ENCODE data around the gene PINLYP. TPM values are rescaled to one million over a fixed set of nuclear protein-coding genes. Genes with fewer than 3 reads are reported as not detected.

PINLYP gene
- total and polyA plus RNA-seq, 9 of the 15 experiments (the other 6 are each of a cell fraction or from before 2014, with no cell fraction given): 1.00 to 6.7 (median 2.2) TPM

- TF ChIP-seq, protein P1, sequence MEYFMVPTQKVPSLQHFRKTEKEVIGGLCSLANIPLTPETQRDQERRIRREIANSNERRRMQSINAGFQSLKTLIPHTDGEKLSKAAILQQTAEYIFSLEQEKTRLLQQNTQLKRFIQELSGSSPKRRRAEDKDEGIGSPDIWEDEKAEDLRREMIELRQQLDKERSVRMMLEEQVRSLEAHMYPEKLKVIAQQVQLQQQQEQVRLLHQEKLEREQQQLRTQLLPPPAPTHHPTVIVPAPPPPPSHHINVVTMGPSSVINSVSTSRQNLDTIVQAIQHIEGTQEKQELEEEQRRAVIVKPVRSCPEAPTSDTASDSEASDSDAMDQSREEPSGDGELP (CRISPR knock-in tag; IDR thresholded peaks at IDR 0.05; ENCODE audit: borderline replicate concordance): peak; percentile 59; the same call in 1 of the 2 replicates
- TF ChIP-seq NFIC (IDR thresholded peaks at IDR 0.05) (no peak), NR2F6 (CRISPR knock-in tag; IDR thresholded peaks at IDR 0.05) (no peak), ZNF655 (CRISPR knock-in tag; IDR thresholded peaks at IDR 0.05) (no peak), CBX5 (IDR thresholded peaks at IDR 0.05; ENCODE audit: borderline replicate concordance, low read depth) (no peak), ZNF197 (CRISPR knock-in tag; IDR thresholded peaks at IDR 0.05; ENCODE audit: low read depth) (no peak), ZNF133 (CRISPR knock-in tag; IDR thresholded peaks at IDR 0.05) (no peak), RFX1 (IDR thresholded peaks at IDR 0.05) (no peak), ZNF764 (CRISPR knock-in tag; IDR thresholded peaks at IDR 0.05; ENCODE audit: low read depth) (no peak), XRCC5 (IDR thresholded peaks at IDR 0.05; ENCODE audit: low read depth, low read length) (no peak), EWSR1 (IDR thresholded peaks at IDR 0.05; ENCODE audit: borderline replicate concordance, low read depth, partially characterized antibody) (no peak), TBL1XR1 (IDR thresholded peaks at IDR 0.05; ENCODE audit: low read length in 2 of 2) (no peak), HBP1 (CRISPR knock-in tag; IDR thresholded peaks at IDR 0.05) (no peak), SMAD4 (CRISPR knock-in tag; conservative IDR thresholded peaks at IDR 0.05) (no peak)
- TF ChIP-seq, protein P2, sequence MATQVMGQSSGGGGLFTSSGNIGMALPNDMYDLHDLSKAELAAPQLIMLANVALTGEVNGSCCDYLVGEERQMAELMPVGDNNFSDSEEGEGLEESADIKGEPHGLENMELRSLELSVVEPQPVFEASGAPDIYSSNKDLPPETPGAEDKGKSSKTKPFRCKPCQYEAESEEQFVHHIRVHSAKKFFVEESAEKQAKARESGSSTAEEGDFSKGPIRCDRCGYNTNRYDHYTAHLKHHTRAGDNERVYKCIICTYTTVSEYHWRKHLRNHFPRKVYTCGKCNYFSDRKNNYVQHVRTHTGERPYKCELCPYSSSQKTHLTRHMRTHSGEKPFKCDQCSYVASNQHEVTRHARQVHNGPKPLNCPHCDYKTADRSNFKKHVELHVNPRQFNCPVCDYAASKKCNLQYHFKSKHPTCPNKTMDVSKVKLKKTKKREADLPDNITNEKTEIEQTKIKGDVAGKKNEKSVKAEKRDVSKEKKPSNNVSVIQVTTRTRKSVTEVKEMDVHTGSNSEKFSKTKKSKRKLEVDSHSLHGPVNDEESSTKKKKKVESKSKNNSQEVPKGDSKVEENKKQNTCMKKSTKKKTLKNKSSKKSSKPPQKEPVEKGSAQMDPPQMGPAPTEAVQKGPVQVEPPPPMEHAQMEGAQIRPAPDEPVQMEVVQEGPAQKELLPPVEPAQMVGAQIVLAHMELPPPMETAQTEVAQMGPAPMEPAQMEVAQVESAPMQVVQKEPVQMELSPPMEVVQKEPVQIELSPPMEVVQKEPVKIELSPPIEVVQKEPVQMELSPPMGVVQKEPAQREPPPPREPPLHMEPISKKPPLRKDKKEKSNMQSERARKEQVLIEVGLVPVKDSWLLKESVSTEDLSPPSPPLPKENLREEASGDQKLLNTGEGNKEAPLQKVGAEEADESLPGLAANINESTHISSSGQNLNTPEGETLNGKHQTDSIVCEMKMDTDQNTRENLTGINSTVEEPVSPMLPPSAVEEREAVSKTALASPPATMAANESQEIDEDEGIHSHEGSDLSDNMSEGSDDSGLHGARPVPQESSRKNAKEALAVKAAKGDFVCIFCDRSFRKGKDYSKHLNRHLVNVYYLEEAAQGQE (IDR thresholded peaks at IDR 0.05; ENCODE audit: borderline replicate concordance): peak; percentile 76
- TF ChIP-seq, protein P2 (CRISPR knock-in tag; IDR thresholded peaks at IDR 0.05; ENCODE audit: low read depth): no peak
Observed at GRCh38 chr19:43594710-43595604, 19.4 kb downstream of the PINLYP start (continued).

All from K562 (cell line).